Lower leg skin (tissue), 4 donors: ENCODE results near the gene LMO4. TPM values are rescaled to one million over a fixed set of nuclear protein-coding genes. Genes with fewer than 3 reads are reported as not detected.

Experiments used
- DNase-seq, 2 donors: peaks; one replicate each; pipeline ENCODE4 v3.0.0-alpha.2; 2019; ENCODE audit warnings: low spot score in 2 of 2
- H3K4me3 ChIP-seq: fragments of 200-600 bp; sonication (generic); 2 replicates; pipeline ENCODE4 v1.5.1; 2017; ENCODE audit warnings: mild to moderate bottlenecking, low read depth; ENCODE audit not compliant: poor library complexity, severe bottlenecking
- POLR2A ChIP-seq, 2 donors: fragments of 450-650 bp; IDR thresholded peaks; one replicate each; pipeline ENCODE4 v1.6.1; 2016 to 2017; ENCODE audit warnings: antibody characterized with exemption in 2 of 2, mild to moderate bottlenecking in 1 of 2, moderate library complexity in 1 of 2
- WGBS, 2 donors: methylation state at CpG; one replicate each; pipeline ENCODE4 v1.1.5; 2018; 5-methylcytosine and 5-hydroxymethylcytosine counted together
- intact Hi-C: fragments of 100-400 bp; cut with DNase I; formaldehyde crosslinking; loops from one replicate; pipeline ENCODE4 v1.15.0; 2023; ENCODE audit warnings: low total_unique reads
- total RNA-seq, 4 donors: library from RNA; depleted of rRNA; stranded (reverse); fragments of >200 nt; gene quantifications; one replicate each; pipeline ENCODE4 v1.1.0, GENCODE V29; 2016
- TF ChIP-seq, protein P1 (sequence below), 3 donors: fragments of 450-650 bp; IDR thresholded peaks; one replicate each; pipeline ENCODE4 v1.5.1; 2016; ENCODE audit warnings: antibody characterized with exemption in 3 of 3, mild to moderate bottlenecking in 3 of 3, moderate library complexity in 2 of 3

The LMO4 gene
- total RNA-seq, 4 donors from 2014 or later = 21.2 to 63.3 (median 43.5) TPM

DNA sequence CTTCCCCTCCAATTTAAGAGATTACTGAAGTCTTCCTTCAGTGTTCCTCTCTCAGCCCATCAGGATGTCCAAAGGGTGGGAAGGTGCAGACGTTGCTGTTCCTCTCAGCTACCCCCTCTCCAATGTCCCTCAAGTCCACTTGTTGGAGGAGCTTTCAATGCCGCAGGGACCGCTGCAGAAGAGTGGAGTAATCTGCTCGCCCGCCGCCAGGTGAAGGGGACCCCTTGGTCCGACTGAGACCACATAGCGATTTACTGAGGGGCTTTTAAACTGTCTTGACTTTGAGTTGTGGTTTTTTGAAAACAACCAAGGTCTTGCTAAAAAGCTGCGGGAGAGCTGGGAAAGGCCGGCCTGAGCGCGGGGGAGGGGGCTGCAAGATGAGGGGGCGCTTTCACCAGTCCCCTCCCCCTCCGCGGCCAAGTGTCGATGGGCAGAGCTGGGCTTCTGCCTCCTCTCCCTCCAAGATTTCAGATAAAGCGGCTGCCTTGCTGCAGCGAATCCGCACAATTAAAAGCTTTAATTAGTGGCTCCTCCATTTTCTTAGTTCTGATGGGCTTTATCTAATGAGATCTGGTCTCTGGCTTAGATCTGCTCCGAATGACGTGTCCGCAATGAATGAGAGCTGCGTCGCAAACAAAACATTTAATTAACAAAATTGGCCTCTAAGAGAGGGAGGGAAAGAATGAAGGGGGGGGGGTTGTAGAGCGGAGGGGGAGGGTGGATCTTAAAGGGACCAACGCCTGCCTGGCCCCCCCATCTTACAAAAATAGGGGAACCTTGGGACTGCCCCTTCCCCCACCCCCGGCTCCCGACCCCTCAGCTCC is 5.9 kb downstream of the LMO4 start:
- intact Hi-C loops = no loop called here
- WGBS, 2 donors = 15% methylated on average over 28 of the region's 28 CpGs
- H3K4me3 ChIP-seq = peak overlapping the region; percentile 48
- TF ChIP-seq, protein P1, sequence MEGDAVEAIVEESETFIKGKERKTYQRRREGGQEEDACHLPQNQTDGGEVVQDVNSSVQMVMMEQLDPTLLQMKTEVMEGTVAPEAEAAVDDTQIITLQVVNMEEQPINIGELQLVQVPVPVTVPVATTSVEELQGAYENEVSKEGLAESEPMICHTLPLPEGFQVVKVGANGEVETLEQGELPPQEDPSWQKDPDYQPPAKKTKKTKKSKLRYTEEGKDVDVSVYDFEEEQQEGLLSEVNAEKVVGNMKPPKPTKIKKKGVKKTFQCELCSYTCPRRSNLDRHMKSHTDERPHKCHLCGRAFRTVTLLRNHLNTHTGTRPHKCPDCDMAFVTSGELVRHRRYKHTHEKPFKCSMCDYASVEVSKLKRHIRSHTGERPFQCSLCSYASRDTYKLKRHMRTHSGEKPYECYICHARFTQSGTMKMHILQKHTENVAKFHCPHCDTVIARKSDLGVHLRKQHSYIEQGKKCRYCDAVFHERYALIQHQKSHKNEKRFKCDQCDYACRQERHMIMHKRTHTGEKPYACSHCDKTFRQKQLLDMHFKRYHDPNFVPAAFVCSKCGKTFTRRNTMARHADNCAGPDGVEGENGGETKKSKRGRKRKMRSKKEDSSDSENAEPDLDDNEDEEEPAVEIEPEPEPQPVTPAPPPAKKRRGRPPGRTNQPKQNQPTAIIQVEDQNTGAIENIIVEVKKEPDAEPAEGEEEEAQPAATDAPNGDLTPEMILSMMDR (IDR thresholded peaks at IDR 0.05) = no peak
- no peak for TF ChIP-seq POLR2A (IDR thresholded peaks at IDR 0.05)
- peak in 1 of 2 donors; percentile 85 for DNase-seq

DNA sequence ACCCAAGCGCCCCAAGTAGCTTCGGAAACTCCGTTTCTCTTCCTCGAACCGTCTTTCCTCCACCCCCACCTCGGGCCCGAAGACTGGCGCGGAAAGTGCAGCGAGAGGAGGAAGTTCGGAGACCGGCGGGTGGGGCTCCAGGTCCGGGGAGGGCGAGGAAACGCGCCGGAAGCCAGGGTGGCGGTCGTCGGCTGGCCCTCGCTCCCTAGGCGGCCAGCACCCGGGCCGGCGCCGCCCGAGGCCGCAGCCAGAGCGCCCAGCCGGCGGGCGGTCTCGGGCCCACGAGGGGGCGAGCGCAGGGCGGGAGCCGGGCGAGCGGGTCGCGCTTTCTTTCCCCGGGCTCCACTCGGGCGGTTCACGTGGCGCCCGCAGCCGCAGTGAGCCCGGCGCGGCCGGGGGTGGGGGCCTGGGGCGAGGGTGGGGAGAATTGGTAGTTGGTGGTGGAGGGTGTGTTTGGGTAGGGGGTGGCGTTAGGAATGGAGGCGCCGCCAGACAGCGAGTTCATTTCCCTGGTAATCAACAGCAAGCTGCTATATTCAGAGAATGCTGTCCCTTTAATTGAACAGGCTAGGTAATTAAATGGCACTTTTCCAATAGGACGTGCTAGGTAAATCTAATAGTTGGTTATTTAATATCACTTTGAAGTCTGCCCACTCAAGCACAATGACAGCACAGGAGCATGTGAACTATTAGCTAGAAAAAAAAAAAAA is 6.7 kb downstream of the LMO4 start:
- TF ChIP-seq, protein P1 (IDR thresholded peaks at IDR 0.05) = no peak
- WGBS, 2 donors = 0 to 2% methylated on average over 27 to 57 of the region's 60 CpGs
- peak; percentile 56 to 94 for DNase-seq
- peak overlapping the region; percentile 48 for H3K4me3 ChIP-seq
- intact Hi-C loops = no loop called here

DNA sequence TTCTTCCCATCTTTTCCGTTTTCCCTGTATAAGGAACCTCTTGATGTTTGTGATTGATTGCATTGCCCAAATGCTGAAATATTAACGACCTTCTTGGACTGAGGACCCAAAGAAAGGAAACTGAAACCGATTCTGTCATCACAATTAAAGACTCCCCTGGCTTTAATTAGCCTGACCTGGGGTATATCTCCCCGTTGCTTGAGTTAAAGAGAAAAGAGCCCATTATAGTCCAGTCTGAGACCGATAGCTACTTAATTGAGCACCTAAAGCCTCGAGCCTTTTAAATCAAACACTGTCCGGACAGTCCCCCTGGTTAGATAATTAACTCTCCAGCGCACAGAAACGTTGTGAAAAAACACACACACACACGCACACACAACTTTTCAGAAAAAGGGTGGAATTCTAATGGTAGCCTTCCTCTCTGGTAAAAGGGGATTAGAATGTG is 8.0 kb downstream of the LMO4 start:
- no peak overlapping the region for H3K4me3 ChIP-seq
- 16 to 32% methylated on average over 10 of the region's 10 CpGs for WGBS, 2 donors
- intact Hi-C loops = no loop called here
- no peak for DNase-seq
- TF ChIP-seq, protein P1 (IDR thresholded peaks at IDR 0.05) = no peak
- TF ChIP-seq POLR2A (IDR thresholded peaks at IDR 0.05) = no peak

DNA sequence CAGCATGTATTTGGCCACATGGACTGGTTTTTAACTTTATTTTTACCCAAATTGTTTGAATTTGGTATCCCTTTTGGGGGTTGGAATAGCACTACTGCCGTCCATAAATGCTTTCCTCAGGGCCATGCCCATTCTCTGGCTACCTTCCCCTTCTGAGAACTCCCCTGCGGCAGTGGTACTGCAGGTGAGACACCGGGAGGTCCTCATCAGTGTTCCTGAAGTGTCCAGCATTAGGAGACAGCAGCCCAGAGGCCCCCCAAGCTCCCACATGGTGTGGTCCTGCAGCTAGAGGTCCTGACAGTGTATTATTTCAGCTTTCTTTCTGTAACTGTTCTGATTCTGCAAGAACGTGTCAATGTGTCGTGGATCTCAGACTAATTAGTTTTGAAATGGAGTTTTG is 8.9 kb downstream of the LMO4 start:
- no peak overlapping the region for H3K4me3 ChIP-seq
- WGBS, 2 donors = 70 to 78% methylated on average over 5 of the region's 5 CpGs
- TF ChIP-seq POLR2A (IDR thresholded peaks at IDR 0.05) = no peak
- TF ChIP-seq, protein P1 (IDR thresholded peaks at IDR 0.05) = no peak
- intact Hi-C loops = no loop called here
- DNase-seq = no peak

DNA sequence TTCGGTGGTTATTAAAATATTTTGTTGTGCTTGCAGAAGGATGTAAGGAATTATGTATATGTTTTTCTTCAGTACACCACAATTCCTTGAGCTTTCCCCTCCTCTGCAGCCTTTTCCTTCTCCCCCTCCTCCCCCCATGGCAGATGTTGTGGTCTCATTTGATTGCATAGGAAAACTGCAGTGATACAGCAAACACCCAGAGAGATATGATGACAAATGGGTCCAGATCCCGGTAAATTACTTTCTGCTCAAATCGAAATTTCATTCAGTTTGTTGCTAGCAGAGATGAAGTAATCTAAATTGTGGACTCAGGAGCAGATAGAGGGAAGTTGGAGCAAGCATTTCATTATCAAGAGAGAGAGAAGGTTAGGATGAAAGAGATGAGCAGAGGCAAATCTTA is 9.9 kb downstream of the LMO4 start:
- H3K4me3 ChIP-seq = no peak overlapping the region
- TF ChIP-seq, protein P1 (IDR thresholded peaks at IDR 0.05) = no peak
- no peak for TF ChIP-seq POLR2A (IDR thresholded peaks at IDR 0.05)
- 41 to 56% methylated on average over 3 of the region's 3 CpGs for WGBS, 2 donors
- intact Hi-C loops = no loop called here
- DNase-seq = no peak
